CD4-positive, alpha-beta T cell (primary cell): ENCODE data around the gene PVALEF. TPM values are rescaled to one million over a fixed set of nuclear protein-coding genes. Genes with fewer than 3 reads are reported as not detected.

Experiments used
- ATAC-seq: fragments of 200-7000 bp; cut with Tn5 transposase; one replicate; pipeline ENCODE4 v1.10.0; 2022; ENCODE audit warnings: mild to moderate bottlenecking; ENCODE audit not compliant: poor library complexity
- CTCF ChIA-PET: fragments of 350-600 bp; sonication (Branson Sonifier 250); formaldehyde crosslinking; loops from one replicate; lab custom pipeline; 2021; ENCODE audit warnings: antibody characterized with exemption, inconsistent platforms; lab: Charles Lee
- POLR2A ChIA-PET: fragments of 350-600 bp; sonication (Branson Sonifier 250); formaldehyde crosslinking; loops from one replicate; lab custom pipeline; 2021; ENCODE audit warnings: antibody characterized with exemption, inconsistent platforms; lab: Charles Lee
- DNase-seq, 14 experiments: peaks; one replicate each; pipeline ENCODE4 v3.0.0-alpha.2; 2013 to 2020; ENCODE audit warnings: mixed read lengths in 2 of 14
- H3K27ac ChIP-seq, 2 donors: one replicate each; pipeline versions ENCODE4 v1.5.1 to v1.7.0; 2013; ENCODE audit warnings: low read length in 2 of 2, low read depth in 1 of 2, mild to moderate bottlenecking in 1 of 2
- H3K27me3 ChIP-seq, 2 experiments: 1 replicate in 1 of 2; 2 replicates in 1 of 2; pipeline versions ENCODE4 v1.6.1 to v1.7.0; 2013; ENCODE audit warnings: low read length in 2 of 2, control low read depth in 1 of 2, mild to moderate bottlenecking in 1 of 2, moderate library complexity in 1 of 2; ENCODE audit not compliant: insufficient read depth in 2 of 2, control insufficient read depth in 1 of 2
- H3K36me3 ChIP-seq: one replicate; pipeline ENCODE4 v1.6.1; 2013; ENCODE audit warnings: low read length, control low read depth; ENCODE audit not compliant: insufficient read depth
- H3K4me1 ChIP-seq: one replicate; pipeline ENCODE4 v1.6.1; 2013; ENCODE audit warnings: low read length, control low read depth; ENCODE audit not compliant: insufficient read depth
- H3K4me3 ChIP-seq: one replicate; pipeline ENCODE4 v1.5.1; 2013; ENCODE audit warnings: mild to moderate bottlenecking, low read length, moderate library complexity
- H3K9me3 ChIP-seq, 2 experiments: 1 replicate in 1 of 2; 2 replicates in 1 of 2; pipeline versions ENCODE4 v1.6.1 to v1.7.0; 2013; ENCODE audit warnings: low read length in 2 of 2, mild to moderate bottlenecking in 2 of 2, control low read depth in 1 of 2, moderate library complexity in 1 of 2; ENCODE audit not compliant: control insufficient read depth in 1 of 2, insufficient read depth in 1 of 2
- H3K27ac Mint-ChIP-seq: one replicate; pipeline ENCODE4 v1.8.0; 2020; ENCODE audit warnings: mixed read lengths
- H3K27me3 Mint-ChIP-seq: one replicate; pipeline ENCODE4 v1.8.0; 2021; ENCODE audit warnings: mixed read lengths
- H3K36me3 Mint-ChIP-seq: one replicate; pipeline ENCODE4 v1.8.0; 2021; ENCODE audit warnings: low read depth, mixed read lengths
- H3K4me1 Mint-ChIP-seq: one replicate; pipeline ENCODE4 v1.8.0; 2021; ENCODE audit warnings: low read depth, mixed read lengths
- H3K4me3 Mint-ChIP-seq: one replicate; pipeline ENCODE4 v1.8.0; 2020; ENCODE audit warnings: mild to moderate bottlenecking, mixed read lengths
- H3K9me3 Mint-ChIP-seq: one replicate; pipeline ENCODE4 v1.8.0; 2020; ENCODE audit warnings: mixed read lengths
- CTCF ChIP-seq: fragments of 200-600 bp; IDR thresholded peaks from one replicate; pipeline ENCODE4 v1.8.0; 2022; ENCODE audit warnings: antibody characterized with exemption, mild to moderate bottlenecking
- intact Hi-C, 2 experiments: fragments of 100-400 bp; cut with DNase I in 1 of 2; cut with micrococcal nuclease in 1 of 2; formaldehyde crosslinking; loops; one replicate each; pipeline versions ENCODE4 v1.15.1 to v1.9.0; 2023 to 2025; cut with DNase I, micrococcal nuclease
- total RNA-seq, 174 experiments: library from RNA in 2 of 174; stranded (reverse) in 2 of 174; gene quantifications; one replicate each; pipeline ENCODE4 v1.2.3 and lab custom pipeline; 2021 to 2026

The PVALEF gene
- total RNA-seq, 2 experiments from 2014 or later: not detected

DNA sequence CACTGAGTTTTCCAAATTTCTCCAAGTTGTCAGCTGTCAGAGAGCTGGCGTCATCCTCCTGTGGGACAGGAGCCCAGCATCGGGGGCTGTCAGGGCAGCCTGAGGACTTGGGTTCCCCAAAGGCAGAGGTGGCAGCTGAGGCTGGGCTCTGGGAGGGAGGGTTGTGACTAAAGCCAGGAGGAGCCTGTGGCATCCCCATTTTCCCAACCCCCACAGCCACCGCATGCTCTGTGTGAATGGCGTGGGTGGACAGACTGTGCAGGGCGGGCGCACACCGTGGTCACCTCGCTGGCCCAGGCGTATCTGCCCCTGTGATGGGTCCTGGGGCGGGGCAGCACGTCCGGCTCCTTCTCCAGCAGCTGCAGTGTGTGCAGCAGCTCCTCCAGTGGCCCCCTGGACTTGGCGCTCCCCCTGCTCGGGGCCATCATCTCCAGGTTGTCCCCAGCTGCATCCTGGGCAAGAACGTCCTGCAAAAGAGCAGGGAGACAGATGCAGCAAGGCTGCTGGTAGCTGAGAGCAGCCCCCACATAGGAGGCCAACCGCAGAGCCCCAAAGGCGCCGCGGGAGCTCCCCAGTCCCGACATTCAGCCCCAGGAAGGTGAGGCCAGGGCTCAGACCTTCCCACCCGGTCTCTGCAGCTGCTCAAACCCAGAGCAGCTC is 32.7 kb downstream of the PVALEF start:
- Mint-ChIP-seq H3K4me1 (no peaks in the 10 kb centered on the region), H3K27ac (no peak overlapping the region), H3K27me3 (no peaks in the 10 kb centered on the region), H3K9me3 (no peaks in the 10 kb centered on the region), H3K4me3 (no peak overlapping the region), H3K36me3 (no peaks in the 10 kb centered on the region)
- ChIA-PET CTCF (no interaction called here), POLR2A (no interaction called here)
- DNase-seq (no peak), ATAC-seq (no peak)
- intact Hi-C loops: no loop called here
- no peak for TF ChIP-seq CTCF
- H3K27ac ChIP-seq: no peak overlapping the region
- no peaks in the 10 kb centered on the region for H3K36me3 ChIP-seq
- H3K27me3 ChIP-seq: no peaks in the 10 kb centered on the region
- H3K9me3 ChIP-seq: no peaks in the 10 kb centered on the region
- H3K4me3 ChIP-seq: no peak overlapping the region
- no peaks in the 10 kb centered on the region for H3K4me1 ChIP-seq

DNA sequence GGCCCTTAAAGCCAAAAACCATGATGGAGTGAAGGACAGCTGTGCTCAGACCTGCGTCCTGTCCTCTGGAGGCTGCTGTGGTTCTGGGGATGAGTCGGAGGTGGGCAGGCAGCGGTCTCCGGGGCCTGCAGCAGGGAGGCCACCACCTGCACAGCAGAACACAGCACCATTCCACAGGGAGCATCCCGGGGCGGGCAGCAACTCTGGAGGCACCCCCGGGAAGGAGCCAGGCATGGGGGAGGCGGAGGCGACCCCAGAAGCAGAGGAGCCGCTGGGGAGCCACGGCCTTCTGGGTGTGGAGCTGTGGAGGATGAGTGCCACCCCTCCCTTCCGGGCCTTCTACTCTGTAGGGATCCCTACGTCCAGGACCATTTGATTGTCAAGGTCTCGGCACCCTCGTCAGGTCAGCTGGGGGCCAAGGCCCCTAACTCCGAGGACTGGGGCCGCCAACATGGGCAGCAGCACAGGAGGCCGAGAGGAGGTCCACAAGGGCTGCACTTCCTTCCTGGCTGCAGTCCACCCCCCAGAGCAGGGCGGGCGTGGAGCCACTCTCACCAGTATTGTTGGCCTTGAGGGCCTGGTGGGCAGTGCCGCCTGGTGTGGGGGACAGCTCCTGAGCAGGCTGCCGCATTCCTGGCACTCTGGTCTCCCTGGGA is 33.6 kb downstream of the PVALEF start:
- H3K4me1 ChIP-seq: no peaks in the 10 kb centered on the region
- peaks cover 2% of the 10 kb centered on the region for H3K36me3 ChIP-seq
- H3K36me3 Mint-ChIP-seq: no peaks in the 10 kb centered on the region
- H3K4me3 ChIP-seq: no peak overlapping the region
- no peaks in the 10 kb centered on the region for H3K9me3 Mint-ChIP-seq
- H3K27ac Mint-ChIP-seq: no peak overlapping the region
- H3K27me3 Mint-ChIP-seq: no peaks in the 10 kb centered on the region
- no peak overlapping the region for H3K4me3 Mint-ChIP-seq
- intact Hi-C loops: no loop called here
- ChIA-PET CTCF (no interaction called here), POLR2A (no interaction called here)
- no peak overlapping the region for H3K27ac ChIP-seq
- DNase-seq: no peak
- no peak for TF ChIP-seq CTCF
- no peaks in the 10 kb centered on the region for H3K9me3 ChIP-seq
- no peak for ATAC-seq
- H3K27me3 ChIP-seq: no peaks in the 10 kb centered on the region
- H3K4me1 Mint-ChIP-seq: no peaks in the 10 kb centered on the region

DNA sequence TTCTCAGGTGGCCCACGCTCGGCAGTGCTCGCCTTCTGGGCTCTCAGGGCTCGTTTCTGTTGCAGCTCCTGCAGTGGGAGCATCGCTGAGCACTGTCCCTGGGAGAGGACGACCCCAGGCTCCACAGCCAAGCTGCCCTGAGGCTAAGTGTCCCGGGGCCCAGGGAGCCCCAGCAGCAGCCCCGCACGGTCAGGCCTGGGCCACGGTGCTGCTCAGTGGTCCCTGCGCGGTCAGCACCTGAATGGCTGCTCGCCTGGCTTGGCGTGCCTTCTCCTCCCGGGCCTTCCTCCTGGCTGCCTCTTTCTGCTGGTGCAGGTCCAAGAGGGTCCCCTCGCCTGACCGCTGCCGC is 34.1 kb downstream of the PVALEF start:
- ChIA-PET CTCF (no interaction called here), POLR2A (no interaction called here)
- ATAC-seq (no peak), DNase-seq (no peak)
- H3K27ac Mint-ChIP-seq: no peak overlapping the region
- Histone ChIP-seq H3K27me3 (no peaks in the 10 kb centered on the region), H3K9me3 (no peaks in the 10 kb centered on the region), H3K27ac (no peak overlapping the region), H3K36me3 (peaks cover 2% of the 10 kb centered on the region), H3K4me1 (no peaks in the 10 kb centered on the region), H3K4me3 (no peak overlapping the region)
- intact Hi-C loops: no loop called here
- H3K9me3 Mint-ChIP-seq: no peaks in the 10 kb centered on the region
- TF ChIP-seq CTCF: no peak
- no peak overlapping the region for H3K4me3 Mint-ChIP-seq
- H3K27me3 Mint-ChIP-seq: no peaks in the 10 kb centered on the region
- no peaks in the 10 kb centered on the region for H3K36me3 Mint-ChIP-seq
- H3K4me1 Mint-ChIP-seq: no peaks in the 10 kb centered on the region
